ENCODE data around the gene EFNA5.

EFNA5 gene

DNA sequence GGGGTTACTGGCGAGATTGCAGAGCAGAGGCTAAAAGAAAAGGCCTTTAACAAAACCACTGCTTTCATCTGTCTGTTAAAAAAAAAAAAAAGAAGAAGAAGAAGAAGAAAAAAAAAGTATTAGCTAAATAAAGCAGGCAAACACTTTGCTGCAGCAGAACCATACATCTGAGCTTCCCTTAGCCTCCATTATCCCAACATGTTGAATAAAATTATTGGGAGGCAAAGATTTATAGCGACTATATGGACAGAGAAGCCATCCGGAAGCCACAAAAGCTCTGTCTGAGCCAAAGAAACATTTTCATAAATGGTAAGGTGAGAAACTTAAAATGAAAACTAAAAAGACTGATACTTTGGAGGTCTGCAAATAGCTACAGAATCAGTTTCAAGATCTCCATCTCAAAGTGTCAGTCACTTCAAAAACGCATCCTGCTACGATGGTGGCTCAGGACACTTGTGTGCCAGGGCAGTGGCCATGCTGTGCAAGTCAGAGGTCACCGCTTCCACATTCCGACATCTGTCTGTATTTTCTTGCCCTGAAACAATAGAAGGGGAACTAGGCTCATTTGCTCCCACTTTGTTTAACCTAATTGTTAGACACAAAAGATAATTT lies 9.6 kb downstream of the EFNA5 start:
- H3K4me3 ChIP-seq (ENCODE audit: low read depth, low read length) = no peak overlapping the region
- in situ Hi-C loops (cut with HindIII; ENCODE audit: low sequenced_read_pairs) = no loop called here
- TF ChIP-seq, protein P1, sequence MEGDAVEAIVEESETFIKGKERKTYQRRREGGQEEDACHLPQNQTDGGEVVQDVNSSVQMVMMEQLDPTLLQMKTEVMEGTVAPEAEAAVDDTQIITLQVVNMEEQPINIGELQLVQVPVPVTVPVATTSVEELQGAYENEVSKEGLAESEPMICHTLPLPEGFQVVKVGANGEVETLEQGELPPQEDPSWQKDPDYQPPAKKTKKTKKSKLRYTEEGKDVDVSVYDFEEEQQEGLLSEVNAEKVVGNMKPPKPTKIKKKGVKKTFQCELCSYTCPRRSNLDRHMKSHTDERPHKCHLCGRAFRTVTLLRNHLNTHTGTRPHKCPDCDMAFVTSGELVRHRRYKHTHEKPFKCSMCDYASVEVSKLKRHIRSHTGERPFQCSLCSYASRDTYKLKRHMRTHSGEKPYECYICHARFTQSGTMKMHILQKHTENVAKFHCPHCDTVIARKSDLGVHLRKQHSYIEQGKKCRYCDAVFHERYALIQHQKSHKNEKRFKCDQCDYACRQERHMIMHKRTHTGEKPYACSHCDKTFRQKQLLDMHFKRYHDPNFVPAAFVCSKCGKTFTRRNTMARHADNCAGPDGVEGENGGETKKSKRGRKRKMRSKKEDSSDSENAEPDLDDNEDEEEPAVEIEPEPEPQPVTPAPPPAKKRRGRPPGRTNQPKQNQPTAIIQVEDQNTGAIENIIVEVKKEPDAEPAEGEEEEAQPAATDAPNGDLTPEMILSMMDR (IDR thresholded peaks at IDR 0.05; ENCODE audit: low read depth, low read length) = no peak
- DNase-seq (ENCODE audit: low read depth, low spot score) = no peak

DNA sequence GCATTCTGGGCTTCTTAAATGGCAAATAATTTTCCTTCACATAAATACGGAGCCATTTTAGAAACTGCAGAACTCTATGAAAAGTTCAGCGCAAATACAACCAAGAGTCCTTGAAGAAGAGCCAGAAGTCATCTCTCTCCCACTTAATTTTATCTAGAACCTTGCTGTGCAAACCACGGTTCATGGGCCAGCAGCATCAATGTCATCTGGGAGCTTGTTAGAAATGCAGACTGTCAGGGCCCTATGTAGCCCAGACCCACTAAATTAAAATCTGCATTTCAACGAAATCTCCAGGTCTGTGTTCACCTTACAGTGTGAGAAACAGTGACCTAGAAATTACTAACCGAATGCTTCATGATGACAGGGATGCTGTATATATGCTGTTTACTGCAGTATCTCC lies 12.2 kb downstream of the EFNA5 start:
- TF ChIP-seq, protein P1 (IDR thresholded peaks at IDR 0.05; ENCODE audit: low read depth, low read length) = no peak
- H3K4me3 ChIP-seq (ENCODE audit: low read depth, low read length) = no peak overlapping the region
- in situ Hi-C loops (cut with HindIII; ENCODE audit: low sequenced_read_pairs) = no loop called here
- DNase-seq (ENCODE audit: low read depth, low spot score) = no peak

DNA sequence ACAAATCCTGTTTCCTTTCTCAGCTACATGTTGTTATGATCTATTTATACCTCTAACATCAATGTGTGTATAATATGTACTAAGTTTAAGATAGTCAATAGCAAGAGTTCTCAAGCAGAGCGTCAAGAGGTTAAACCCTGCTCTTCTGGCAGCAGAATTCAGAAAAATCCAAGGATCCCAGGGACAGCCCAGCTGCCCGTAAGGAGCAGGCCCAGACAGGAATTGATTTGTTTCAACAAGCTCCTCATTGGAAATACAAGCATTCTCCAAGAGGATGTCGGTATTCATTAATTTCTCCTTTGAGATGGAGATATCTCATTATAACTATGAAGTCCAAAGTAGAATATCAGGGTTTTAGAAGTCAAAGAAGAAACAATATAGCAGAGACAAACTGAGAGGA lies 14.9 kb downstream of the EFNA5 start:
- DNase-seq (ENCODE audit: low read depth, low spot score) = no peak
- TF ChIP-seq, protein P1 (IDR thresholded peaks at IDR 0.05; ENCODE audit: low read depth, low read length) = no peak
- in situ Hi-C loops (cut with HindIII; ENCODE audit: low sequenced_read_pairs) = no loop called here
- no peak overlapping the region for H3K4me3 ChIP-seq (ENCODE audit: low read depth, low read length)

DNA sequence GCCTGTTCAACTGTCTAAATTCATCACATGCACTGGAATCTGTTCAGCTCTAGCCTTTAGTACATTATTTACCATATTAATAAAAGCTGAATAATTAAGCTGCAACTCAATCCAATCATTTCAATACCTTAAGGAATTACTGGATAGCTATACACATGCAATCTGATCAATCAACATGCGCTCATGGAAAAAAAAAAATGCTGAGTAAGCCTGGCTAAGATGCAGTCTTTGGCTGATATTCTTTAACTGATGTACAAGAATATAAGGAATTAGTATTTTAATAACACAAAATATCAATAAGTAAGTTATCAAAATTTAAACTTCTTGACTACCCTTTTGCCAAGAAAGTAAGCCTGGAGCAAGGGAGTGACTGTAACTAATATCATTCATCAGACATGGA lies 15.9 kb downstream of the EFNA5 start:
- TF ChIP-seq, protein P1 (IDR thresholded peaks at IDR 0.05; ENCODE audit: low read depth, low read length) = no peak
- DNase-seq (ENCODE audit: low read depth, low spot score) = no peak
- in situ Hi-C loops (cut with HindIII; ENCODE audit: low sequenced_read_pairs) = no loop called here
- H3K4me3 ChIP-seq (ENCODE audit: low read depth, low read length) = no peak overlapping the region

DNA sequence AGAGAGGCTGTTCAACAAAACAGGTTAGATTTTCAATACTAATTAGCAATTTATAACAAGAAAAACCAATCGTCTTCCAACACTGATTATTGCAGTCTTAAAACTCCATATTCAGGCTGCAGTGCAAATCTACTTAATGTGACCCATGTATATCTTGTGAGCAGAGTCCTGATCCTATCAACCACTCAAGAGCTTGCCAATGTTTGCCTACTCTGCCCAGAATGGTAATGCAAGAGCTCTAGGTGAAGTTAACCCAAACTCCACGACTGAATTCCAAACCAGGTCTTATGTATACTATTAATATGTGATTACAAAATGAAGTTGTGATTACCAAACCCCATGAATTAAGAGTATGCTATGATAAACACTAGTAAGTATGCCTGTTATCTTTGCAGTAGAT lies 17.1 kb downstream of the EFNA5 start:
- no peak for DNase-seq (ENCODE audit: low read depth, low spot score)
- in situ Hi-C loops (cut with HindIII; ENCODE audit: low sequenced_read_pairs) = no loop called here
- H3K4me3 ChIP-seq (ENCODE audit: low read depth, low read length) = no peak overlapping the region
- TF ChIP-seq, protein P1 (IDR thresholded peaks at IDR 0.05; ENCODE audit: low read depth, low read length) = no peak

DNA sequence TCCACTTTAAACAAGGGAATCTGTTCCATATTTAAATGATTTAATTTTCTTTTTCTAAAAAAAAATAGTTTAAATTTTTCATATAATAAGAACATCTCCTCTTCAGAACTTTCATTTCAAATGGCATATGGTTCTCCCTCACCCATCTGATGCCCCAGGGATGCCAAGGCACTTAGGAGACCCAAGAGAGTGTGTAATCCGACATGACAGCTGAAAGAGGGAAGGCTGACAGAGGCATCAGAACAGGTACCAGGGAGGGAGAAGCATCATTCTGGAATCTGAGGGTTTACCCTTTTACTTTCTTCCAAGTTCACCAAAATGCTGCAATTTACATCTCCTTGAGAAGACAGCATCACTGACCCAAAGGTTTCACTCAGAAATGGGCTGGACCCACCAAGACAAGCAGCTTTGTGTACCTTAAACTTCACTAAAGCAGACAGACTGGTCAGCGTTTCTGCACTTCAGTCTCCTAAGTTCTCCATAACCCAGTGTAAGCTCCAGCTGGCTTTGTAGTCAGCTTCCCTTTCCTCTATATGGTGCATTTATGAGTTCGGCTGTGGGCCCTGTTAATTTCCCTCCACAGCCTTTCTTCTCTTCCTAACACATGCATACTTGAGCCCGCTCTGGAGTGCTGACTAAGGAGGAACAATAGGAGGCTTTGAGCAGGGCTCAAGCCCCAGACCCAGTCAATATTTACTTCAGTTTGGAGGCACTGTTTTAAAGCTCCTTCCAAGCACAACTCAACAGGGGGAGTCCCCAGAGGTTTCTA lies 17.7 kb downstream of the EFNA5 start:
- no peak for DNase-seq (ENCODE audit: low read depth, low spot score)
- in situ Hi-C loops (cut with HindIII; ENCODE audit: low sequenced_read_pairs) = no loop called here
- TF ChIP-seq, protein P1 (IDR thresholded peaks at IDR 0.05; ENCODE audit: low read depth, low read length) = no peak
- H3K4me3 ChIP-seq (ENCODE audit: low read depth, low read length) = no peak overlapping the region
